DMS153 treated with DMSO at 0.1 percent for 48 hours (cell line): ENCODE measurements around the gene ZNF638.
A peak's percentile ranks its signal among the peaks of the same experiment; 100 is the strongest.
"Not testable (repeated sequence)": the region's sequence is repeated elsewhere in the genome, so short reads cannot be mapped to it uniquely, and the experiment has no call there.

ENCODE experiments used
- DNase-seq: peaks from one replicate; lab custom pipeline; 2025; ENCODE audit not compliant: unreplicated experiment; lab: John Stamatoyannopoulos, UW

ZNF638 gene, protein sequence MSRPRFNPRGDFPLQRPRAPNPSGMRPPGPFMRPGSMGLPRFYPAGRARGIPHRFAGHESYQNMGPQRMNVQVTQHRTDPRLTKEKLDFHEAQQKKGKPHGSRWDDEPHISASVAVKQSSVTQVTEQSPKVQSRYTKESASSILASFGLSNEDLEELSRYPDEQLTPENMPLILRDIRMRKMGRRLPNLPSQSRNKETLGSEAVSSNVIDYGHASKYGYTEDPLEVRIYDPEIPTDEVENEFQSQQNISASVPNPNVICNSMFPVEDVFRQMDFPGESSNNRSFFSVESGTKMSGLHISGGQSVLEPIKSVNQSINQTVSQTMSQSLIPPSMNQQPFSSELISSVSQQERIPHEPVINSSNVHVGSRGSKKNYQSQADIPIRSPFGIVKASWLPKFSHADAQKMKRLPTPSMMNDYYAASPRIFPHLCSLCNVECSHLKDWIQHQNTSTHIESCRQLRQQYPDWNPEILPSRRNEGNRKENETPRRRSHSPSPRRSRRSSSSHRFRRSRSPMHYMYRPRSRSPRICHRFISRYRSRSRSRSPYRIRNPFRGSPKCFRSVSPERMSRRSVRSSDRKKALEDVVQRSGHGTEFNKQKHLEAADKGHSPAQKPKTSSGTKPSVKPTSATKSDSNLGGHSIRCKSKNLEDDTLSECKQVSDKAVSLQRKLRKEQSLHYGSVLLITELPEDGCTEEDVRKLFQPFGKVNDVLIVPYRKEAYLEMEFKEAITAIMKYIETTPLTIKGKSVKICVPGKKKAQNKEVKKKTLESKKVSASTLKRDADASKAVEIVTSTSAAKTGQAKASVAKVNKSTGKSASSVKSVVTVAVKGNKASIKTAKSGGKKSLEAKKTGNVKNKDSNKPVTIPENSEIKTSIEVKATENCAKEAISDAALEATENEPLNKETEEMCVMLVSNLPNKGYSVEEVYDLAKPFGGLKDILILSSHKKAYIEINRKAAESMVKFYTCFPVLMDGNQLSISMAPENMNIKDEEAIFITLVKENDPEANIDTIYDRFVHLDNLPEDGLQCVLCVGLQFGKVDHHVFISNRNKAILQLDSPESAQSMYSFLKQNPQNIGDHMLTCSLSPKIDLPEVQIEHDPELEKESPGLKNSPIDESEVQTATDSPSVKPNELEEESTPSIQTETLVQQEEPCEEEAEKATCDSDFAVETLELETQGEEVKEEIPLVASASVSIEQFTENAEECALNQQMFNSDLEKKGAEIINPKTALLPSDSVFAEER (N-terminal part only)

DNA sequence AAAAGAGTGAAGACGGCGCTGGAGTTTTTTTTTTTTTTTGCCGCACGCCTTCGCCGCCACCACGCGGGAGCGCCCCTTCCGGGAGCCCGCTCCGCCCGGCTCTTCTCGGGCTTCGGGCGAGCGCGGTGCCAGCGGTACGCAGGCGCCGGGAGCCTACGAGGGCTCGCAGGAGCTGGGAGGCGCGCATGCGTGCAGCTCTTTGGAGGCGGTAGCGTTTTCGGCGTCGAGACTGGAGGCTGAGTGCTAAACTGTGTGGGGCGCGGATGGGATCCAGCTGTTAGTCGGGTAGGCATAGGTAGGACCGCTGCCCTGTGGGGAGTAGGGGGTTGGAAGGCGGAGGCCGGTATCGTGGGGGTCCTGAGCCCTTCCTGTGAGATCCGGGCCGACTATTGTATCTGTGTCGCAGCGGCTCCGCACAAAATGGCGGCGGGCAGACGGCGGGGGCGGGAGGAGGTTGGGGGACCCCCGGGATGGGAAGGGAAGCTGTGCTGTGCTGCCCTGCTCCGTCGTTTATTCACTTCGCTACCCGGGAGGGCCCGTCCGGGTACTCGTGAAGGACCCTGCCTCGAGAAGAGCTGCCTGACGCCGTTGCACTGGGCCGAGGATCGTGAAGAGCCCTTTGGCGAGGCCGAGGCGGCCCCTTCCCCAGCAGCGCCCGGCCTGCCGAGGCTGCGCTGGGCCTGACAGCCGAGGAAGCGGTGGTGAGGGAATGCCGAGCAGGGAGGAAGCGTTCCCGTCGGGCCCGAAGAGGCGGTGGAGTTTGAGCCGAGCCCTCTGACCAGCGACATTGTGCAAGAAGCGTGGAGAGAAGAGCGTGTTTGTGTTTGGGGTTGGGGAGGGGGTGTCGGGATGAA lies at the start of gene ZNF638:
Gene ZNF638 (plus strand): TSS at position 202 of the 854 bp plus-strand sequence. CDS start 17,173 bp downstream, outside the sequence.
- peak; percentile 82 for DNase-seq

DNA sequence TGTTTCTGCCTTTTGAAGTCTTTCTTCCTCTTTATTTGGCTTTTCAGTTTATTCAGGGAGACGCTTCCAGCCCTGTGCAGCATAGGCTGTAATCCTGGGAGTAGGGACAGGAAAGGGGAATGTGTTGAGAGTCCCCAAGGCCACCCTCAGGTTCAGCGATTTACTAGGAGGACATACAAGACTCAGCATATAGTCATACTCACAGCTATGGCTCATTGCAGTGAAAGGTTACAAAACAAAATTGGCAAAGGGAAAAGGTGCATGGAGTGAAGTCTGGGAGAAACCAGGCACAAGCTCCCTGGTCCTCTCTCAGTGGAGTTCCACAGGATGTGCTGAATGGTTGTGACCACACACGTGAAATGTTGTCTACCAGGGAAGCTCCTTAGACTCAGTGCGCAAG lies 49.6 kb upstream of the ZNF638 start:
- no peak for DNase-seq

DNA sequence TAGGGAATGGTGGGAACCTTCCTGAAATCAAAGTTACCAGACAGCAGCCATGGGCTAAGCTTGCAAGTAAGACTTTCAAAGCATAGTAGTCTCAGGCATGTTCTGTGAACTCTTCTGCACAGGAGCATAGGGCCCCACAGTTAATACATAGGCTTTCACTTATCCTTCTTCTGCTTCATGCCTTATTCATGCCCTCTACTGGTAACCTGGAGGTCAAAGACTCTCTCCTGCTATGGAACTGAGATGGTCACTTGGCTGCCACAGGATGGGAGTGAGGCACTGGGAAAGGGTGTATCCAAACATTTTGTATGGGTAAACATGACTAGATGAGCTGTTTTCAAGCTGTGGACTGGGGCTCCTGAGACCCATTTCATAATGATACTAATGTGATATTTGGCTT lies 49.1 kb upstream of the ZNF638 start:
- no peak for DNase-seq

DNA sequence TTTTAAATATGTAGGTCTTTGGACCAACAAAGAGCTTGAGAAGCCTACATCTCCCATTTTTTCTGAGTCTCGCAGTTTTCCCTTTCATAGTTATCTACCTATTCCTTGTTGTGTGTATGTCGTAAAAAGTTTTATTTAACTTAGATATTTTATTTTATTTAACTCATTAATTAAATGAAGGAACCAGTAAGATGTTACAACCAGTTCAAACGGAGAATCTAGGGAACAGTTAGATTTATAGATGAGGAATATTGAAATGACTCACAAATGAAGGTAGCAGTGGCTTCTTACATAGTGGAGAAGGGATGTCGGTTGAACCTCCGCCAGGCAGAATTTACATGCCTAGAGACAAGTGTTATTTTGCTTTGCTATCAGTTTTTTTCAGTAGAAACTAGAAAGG lies 48.5 kb upstream of the ZNF638 start:
- no peak for DNase-seq

DNA sequence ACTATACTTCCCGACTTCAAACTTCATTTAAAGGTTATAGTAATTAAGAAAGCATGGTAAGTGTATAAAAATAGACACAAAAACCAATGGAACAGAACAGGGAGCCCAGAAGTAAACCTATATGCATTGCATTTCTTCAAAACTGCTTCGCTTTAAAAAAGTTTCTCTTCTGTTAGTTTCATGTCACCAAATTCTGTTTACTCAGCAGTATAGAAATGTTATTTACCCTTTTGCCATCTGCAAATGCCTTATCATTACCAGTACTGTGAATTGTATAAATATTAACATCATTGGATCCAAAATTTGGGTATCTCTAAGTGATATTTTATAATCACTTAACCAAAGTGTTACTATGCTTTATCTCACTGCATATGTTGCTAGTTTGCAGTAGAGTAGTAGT lies 45.9 kb upstream of the ZNF638 start:
- no peak for DNase-seq

DNA sequence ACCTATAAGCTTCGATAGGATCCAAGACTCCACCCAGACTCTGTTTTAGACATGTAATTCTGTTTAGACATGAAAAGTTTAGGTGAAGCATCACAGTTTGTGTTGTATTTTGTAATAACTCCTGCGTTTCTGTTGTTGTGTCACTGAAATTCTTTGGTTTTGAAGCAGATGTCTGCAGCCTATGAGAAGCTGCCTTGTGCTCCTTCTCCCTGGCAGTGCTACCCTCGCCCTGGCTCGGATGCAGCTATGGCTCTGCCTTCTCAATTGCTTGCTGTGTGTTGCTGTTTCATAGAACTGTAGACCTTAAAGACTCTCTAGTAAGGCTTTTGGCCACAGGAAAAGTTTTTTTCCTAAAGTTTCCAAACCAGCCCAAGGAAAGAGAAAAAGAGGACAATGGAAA lies 40.2 kb upstream of the ZNF638 start:
- DNase-seq: no peak

DNA sequence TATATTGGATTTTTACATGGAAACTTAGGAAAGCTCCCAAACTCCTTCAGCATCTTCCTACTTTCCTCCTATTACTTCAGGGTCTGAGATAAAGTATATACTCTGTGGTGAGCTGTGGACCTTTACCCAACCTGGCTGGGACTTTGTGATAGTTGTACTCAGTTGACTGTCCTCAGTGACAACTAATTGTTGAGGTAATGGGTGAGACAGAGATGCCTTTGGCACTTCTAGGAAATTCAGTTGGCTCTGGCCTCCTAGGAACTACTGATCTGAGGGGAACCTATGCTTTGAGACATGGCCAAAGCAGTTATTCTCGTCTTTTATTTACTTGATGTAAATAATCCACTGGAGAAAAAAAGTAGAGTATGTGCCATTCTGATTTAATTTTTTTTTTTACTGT lies 39.4 kb upstream of the ZNF638 start:
- no peak for DNase-seq

DNA sequence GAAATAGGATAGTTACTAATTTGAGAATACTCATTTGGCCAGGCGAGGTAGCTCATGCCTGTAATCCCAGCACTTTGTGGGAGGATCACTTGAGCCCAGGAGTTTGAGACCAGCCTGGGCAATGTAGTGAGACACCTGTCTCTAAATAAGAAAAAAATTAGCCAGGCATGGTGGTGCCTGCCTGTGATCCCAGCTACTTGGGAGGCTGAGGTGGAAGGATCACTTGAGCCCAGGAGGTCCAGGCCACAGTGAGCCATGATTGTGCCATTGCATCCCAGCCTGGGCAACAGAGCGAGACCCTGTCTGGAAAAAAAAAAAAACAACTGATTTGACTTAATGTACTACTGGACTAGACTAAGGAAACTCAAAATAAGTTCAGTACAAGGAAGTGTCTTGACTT lies 32.7 kb upstream of the ZNF638 start:
- no peak for DNase-seq

DNA sequence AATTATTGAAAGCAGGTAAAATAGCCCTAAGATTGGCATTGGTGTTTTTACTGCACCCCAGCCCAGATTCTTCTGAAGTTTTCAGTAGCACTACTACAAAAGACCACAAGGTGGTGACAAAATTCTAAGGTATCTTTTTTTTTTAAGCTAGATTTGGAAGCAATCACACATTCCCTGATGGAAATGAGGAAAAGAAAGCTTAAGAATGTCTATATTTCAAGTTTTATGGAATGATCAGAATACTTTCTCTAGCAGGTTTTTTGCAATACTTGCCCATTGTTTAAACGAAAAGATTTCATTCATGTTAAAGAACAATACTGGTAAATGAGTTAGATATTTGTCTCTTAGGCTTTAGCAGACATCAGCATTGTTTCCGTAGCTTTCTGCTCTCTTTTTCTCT lies 32.1 kb upstream of the ZNF638 start:
- DNase-seq: peak; percentile 25

DNA sequence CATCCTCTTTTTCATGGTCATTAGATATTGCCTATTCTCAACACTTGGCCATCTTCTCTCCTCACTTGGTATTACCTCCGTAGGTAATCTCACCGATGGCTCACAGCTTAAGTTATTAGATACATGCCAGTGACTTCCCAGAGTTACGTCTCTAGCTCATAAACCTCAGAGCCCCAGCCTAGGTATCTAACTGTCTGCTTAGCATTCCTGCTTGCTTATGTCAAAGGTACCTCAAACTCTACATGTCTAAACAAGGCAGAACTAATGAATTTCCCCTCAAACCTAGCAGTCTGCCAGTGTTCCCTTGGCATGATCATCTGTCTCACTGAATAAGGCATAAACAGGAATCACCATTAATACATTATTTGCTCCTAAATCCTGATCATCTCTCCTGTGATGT lies 27.7 kb upstream of the ZNF638 start:
- DNase-seq: no peak

DNA sequence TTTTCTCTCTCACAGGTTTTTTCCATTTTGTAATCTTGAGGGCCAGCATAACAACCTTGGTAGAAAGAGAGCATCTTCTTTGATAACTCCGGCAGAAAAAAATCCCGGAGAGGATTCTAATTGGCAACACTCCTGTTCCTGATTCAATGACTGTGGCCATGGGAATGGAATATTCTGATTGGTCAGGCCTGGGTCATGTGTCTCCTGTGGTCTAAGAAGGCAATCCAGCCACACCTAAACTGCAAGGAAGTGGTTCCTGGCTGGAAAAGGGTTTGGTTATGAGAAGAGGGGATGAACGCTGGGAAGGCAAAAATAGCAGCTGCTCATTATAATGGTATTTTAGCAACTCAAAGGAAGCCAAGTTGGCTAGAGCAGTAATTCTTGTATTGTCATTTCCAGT lies 24.8 kb upstream of the ZNF638 start:
- no peak for DNase-seq

DNA sequence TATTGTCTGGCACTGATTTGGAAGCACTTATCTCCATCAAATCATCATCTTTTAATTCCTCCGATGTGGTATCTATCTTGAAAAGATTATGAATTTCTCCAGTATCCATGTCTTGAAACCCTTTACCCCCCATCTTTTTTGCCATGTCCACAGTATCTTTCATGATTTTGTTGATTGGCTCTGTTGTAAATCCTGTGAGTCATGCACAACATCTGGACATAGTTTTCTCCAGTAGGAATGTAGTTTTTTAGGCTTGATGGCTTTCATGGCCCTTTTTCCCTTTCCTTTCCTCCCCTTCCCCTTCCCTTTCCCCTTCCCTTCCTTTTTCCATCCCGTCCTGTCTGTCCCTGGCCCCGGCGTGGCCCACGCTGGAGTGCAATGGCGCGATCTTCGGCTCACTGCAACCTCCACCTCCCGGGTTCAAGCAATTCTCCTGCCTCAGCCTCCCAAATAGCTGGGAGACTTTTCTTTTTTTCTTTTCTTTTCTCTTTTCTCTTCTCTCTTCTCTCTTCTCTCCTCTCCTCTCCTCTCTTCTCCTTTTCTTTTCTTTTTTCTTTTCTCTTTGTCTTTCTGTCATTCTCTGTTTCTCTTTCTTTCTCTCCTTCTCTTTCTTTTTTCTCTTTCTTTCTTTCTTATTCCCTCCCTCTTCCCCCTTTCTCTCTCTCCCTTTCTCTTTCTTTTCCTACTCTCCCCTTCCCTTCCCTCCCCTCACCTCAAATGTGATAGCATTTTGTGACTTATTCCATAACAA lies 18.4 kb upstream of the ZNF638 start:
- DNase-seq: no peak

DNA sequence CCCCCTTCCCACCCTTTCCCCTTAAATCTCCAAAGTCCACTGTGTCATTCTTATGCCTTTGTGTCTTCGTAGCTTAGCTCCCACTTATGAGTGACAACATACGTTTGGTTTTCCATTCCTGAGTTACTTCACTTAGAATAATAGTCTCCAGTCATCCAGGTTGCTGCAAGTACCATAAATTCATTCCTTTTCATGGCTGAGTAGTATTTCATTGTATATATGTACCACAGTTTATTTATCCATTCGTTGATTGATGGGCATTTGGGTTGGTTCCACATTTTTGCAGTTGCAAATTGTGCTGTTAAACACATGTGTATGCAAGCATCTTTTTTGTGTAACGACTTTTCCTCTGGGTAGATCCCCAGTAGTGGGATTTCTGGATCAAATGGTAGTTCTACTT lies 14.5 kb upstream of the ZNF638 start:
- DNase-seq: no peak

DNA sequence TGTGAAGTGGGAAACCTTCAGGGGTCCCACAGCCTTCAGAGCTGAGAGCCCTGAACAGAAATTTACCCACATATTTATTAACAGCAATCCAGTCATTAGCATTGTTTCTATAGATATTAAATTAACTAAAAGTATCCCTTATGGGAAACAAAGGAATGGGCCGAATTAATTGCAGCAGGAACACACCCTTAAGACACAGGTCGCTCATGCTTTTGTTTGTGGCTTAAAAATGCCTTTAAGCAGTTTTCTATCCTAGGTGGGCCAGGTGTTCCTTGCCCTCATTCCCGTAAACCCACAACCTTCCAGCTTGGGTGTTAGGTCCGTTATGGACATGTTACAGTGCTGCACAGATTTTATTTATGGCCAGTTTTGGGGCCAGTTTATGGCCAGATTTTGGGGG lies 13.7 kb upstream of the ZNF638 start:
- not testable (repeated sequence) for DNase-seq

DNA sequence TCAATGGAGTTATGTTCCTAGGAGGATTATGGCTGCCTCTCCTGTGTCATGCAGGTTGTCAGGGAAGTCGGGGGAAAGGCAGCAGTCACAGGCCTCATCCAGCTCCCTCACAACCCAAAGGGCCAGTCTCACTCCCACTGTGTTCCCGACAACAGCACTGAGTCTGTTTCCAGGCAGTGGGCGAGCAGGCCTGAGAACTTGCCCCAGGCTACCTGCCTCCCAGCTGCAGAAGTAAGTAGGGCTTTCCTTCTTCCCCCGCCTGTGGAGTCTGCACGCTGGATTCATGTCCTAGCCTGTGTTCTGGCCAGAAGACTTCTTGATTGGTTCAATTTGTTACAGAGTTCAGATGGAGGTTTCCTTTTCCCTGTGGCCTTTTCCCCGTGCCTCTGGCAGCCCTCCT lies 8.2 kb upstream of the ZNF638 start:
- DNase-seq: no peak

DNA sequence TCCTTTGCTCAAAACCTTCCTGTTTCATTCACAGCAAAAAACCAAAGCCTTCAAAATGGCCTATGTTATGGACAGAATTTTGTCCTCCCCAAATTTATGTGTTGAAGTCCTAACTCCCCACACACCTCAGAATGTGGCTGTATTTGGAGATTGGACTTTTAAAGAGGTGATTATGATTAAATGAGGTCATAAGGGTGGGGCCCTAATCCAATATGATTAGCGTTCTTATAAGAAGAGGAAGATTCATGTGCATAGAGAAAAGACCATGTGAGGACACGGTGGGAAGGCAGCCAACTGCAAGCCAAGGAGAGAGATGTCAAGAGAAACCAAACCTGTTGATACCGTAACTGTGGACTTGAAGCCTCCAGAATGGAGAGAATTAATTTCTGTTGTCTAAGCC lies 4.6 kb upstream of the ZNF638 start:
- DNase-seq: no peak

DNA sequence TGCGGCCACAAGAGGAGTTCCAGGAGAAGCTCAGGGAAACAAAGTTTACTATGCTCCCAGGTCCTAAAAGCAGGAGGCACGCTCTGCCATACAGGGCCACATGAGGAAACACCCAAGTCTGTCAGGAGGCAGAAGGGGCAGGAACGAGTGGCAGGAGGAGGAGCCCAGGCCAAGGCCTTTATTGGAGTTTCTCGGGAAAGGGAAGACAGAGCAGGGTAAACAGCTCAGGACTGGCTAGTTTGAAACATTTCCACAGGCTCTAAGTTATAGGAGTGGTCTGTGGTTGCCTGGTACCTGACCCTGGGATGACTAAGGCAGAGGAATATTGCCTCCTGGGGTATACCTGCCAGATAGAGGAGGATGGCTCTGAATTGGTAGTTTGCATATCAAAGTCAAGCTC lies 3.7 kb upstream of the ZNF638 start:
- no peak for DNase-seq

DNA sequence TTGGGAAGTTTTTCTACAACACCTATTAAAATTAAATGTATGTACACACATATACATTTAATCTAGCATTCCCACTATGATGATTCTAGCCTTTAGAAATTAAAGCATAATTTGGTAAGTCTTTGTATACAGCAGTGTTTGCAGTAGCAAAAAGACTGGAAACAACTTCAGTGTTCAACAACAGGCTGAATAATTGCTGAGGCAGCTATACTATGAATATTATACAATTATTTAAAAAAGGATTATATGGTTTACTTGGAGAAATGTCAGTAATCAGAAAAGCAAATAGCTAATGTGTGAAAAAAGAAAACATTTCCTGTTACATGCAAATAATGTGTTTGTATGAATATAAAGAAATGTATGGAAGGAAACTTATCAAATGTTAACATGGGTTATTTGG lies 1.4 kb upstream of the ZNF638 start:
- no peak for DNase-seq

DNA sequence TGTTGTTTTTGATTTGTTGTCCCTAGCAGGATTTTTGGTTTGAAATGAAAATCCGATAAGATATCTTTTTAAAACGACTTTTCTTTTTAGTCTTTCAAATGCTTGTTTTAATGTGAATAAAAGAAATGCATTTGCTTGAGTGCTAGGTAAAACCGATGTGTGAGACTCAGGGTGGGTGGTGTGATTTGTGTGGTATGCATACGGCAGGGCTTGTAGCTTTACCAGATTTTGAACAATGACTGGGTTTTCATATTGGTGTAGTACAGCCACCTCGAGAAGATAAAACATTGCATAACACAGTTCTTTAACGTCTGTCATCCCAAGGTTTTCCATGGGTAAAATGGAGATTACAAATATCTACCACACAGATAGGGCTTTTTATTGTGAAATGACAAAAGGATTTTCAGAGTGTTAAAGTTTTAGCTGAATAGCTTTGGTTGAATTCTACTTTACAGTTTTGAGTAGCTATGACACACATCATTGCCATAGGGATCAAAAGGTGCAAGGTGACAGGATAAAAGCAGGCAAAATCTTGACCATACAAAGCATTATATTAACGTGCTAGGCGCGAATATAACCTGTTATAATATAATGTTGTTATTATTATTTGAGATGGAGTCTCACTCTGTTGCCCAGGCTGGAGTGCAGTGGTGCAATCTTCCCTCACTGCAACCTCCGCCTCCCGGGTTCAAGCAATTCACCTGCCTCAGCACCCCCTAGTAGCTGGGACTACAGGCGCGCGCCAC lies 824 bp upstream of the ZNF638 start:
- no peak for DNase-seq
